K562 (cell line): Measurements from ENCODE around the gene HLA-B. TPM values are rescaled to one million over a fixed set of nuclear protein-coding genes. Genes with fewer than 3 reads are reported as not detected.

Source experiments
- ARID3B ChIP-seq: fragments of 250-450 bp; sonication (Bioruptor Pico); IDR thresholded peaks from 2 replicates; pipeline ENCODE4 v1.4.0; 2020; ENCODE audit warnings: borderline replicate concordance
- ARNT ChIP-seq, 2 experiments: fragments of 450-650 bp; IDR thresholded peaks; 2 replicates each; pipeline ENCODE4 v1.6.1; 2016; ENCODE audit warnings: mild to moderate bottlenecking in 1 of 2
- ATF7 ChIP-seq: fragments of 450-650 bp; IDR thresholded peaks from 2 replicates; pipeline ENCODE4 v1.7.1; 2014; ENCODE audit warnings: mild to moderate bottlenecking, moderate library complexity
- CBX1 ChIP-seq: sonication (generic); IDR thresholded peaks from 2 replicates; pipeline ENCODE4 v1.6.1; 2016; ENCODE audit warnings: antibody characterized with exemption, low read depth, mild to moderate bottlenecking
- CHCHD3 ChIP-seq: fragments of 250-450 bp; sonication (Bioruptor Pico); IDR thresholded peaks from 2 replicates; pipeline ENCODE4 v2.1.2; 2022; ENCODE audit warnings: mild to moderate bottlenecking
- FOXJ3 ChIP-seq: sonication (generic); formaldehyde crosslinking; IDR thresholded peaks from 2 replicates; pipeline ENCODE4 v1.4.0; 2020; ENCODE audit warnings: mild to moderate bottlenecking, missing genetic modification reagents
- GMEB1 ChIP-seq: fragments of 250-450 bp; sonication (Bioruptor Pico); IDR thresholded peaks from 2 replicates; pipeline ENCODE4 v1.4.0; 2020; ENCODE audit warnings: mild to moderate bottlenecking
- L3MBTL2 ChIP-seq: fragments of 450-650 bp; IDR thresholded peaks from 2 replicates; pipeline ENCODE4 v1.6.1; 2016; ENCODE audit warnings: mild to moderate bottlenecking, moderate library complexity
- NR1H2 ChIP-seq: sonication (generic); formaldehyde crosslinking; IDR thresholded peaks from 2 replicates; pipeline ENCODE4 v1.4.0; 2020; ENCODE audit warnings: mild to moderate bottlenecking, missing genetic modification reagents
- POLR2H ChIP-seq: IDR thresholded peaks from 2 replicates; pipeline ENCODE4 v1.6.1; 2016; ENCODE audit warnings: missing genetic modification characterization, low read depth, mild to moderate bottlenecking, control low read depth, missing compliant biosample characterization, moderate library complexity
- RB1 ChIP-seq: fragments of 450-650 bp; IDR thresholded peaks from 2 replicates; pipeline ENCODE4 v1.6.1; 2017; ENCODE audit warnings: low read depth, mild to moderate bottlenecking
- RFX5 ChIP-seq: IDR thresholded peaks from 2 replicates; pipeline ENCODE4 v1.6.1; 2011; ENCODE audit warnings: low read depth, mild to moderate bottlenecking, improper control_type of control experiment, low read length
- RHOXF2B ChIP-seq: fragments of 250-450 bp; sonication (Bioruptor Pico); conservative IDR thresholded peaks from 2 replicates; pipeline ENCODE4 v1.5.1; 2021
- RNF2 ChIP-seq: sonication (generic); IDR thresholded peaks from 2 replicates; pipeline ENCODE4 v1.6.1; 2016
- ZBTB7A ChIP-seq: IDR thresholded peaks from 2 replicates; pipeline ENCODE4 v1.6.1; 2011; ENCODE audit warnings: low read depth, mild to moderate bottlenecking, low read length, moderate library complexity, borderline replicate concordance; ENCODE audit not compliant: control insufficient read depth
- ZNF408 ChIP-seq: fragments of 250-450 bp; sonication (Bioruptor Pico); IDR thresholded peaks from 2 replicates; pipeline ENCODE4 v1.4.0; 2020; ENCODE audit warnings: low read depth, mild to moderate bottlenecking, moderate library complexity
- ZNF717 ChIP-seq: fragments of 250-450 bp; sonication (Bioruptor Pico); IDR thresholded peaks from 2 replicates; pipeline ENCODE4 v1.5.0; 2021
- ZNF77 ChIP-seq: fragments of 250-450 bp; sonication (Bioruptor Pico); IDR thresholded peaks from 2 replicates; pipeline ENCODE4 v1.5.0; 2020
- polyA plus RNA-seq, 8 experiments: library from polyadenylated mRNA; depleted of rRNA in 4 of 8; stranded (reverse) in 5 of 8; unstranded in 3 of 8; fragments of >200 nt; fragmentation: Nextera tagmentation in 2 of 8; fragmentation: Illumina TruSeq in 1 of 8; extraction: Ambion mirVana in 2 of 8; extraction: Trizol in 1 of 8; gene quantifications; 2 replicates each; pipeline versions ENCODE4 v1.2.1 to v1.2.3, GENCODE V29; 2011 to 2014; ENCODE audit warnings: inconsistent platforms in 1 of 8, missing spikeins in 1 of 8
- total RNA-seq, 7 experiments: library from RNA; depleted of rRNA in 6 of 7; stranded (reverse); fragments of >200 nt in 6 of 7; fragmentation: Illumina TruSeq in 2 of 7; extraction: Trizol in 2 of 7; gene quantifications; 2 replicates each; pipeline versions ENCODE4 v1.2.1 to v1.2.3, GENCODE V29; 2011 to 2021; ENCODE audit warnings: low replicate concordance in 1 of 7
- TF ChIP-seq, protein P1 (sequence below): fragments of 250-450 bp; sonication (Bioruptor Pico); IDR thresholded peaks from 2 replicates; pipeline ENCODE4 v1.9.0; 2021; ENCODE audit warnings: mild to moderate bottlenecking
- TF ChIP-seq, protein P2 (sequence below): fragments of 250-450 bp; sonication (Bioruptor Pico); IDR thresholded peaks from 2 replicates; pipeline ENCODE4 v1.5.0; 2020; ENCODE audit warnings: mild to moderate bottlenecking, borderline replicate concordance
- TF ChIP-seq, protein P3 (sequence below): fragments of 250-450 bp; sonication (Bioruptor Pico); IDR thresholded peaks from 2 replicates; pipeline ENCODE4 v1.9.0; 2021; ENCODE audit warnings: mild to moderate bottlenecking, inconsistent platforms

The HLA-B gene
- total and polyA plus RNA-seq, 9 of the 15 experiments (the other 6 are each of a cell fraction or from before 2014, with no cell fraction given): 0.07 to 9.7 (median 0.65) TPM; not detected in 2

DNA sequence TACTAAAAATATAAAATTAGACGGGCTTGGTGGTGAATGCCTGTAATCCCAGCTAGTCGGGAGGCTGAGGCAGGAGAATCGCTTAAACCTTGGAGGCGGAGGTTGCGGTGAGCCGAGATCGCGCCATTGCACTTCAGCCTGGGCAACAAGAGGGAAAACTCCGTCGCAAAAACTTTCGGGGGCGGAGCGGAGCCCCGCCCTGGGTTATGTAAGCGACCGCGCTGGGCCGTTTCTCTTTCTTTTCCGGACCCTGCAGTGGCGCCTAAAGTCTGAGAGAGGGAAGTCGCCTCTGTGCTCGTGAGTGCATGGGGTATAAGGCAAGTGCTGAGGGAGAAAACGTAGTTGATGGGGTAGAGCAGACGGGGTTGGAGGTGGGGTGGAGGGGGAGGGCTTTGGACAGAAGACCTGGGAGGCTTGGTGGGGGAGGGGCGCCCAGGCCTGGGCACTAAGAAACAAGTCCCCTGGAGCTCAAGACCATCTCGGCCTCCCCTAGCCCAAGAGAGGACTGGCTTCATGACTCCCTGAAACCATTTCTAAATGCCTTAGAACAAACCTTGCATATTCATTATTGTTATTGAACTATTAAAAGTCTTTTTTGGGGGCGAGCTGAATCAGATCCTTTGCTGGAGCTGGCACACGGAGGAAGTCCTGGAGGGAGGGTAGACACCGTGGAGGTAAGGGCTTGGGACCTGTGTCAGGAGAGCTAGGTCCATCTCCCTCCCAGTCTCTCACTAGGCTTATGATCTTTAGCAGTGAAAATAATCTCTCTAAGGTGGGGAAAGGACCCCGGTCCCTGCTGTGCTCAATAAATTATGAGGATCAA is 43.7 kb upstream of the HLA-B start (continued):
- TF ChIP-seq ARID3B (CRISPR knock-in tag) (no peak), ARNT (IDR thresholded peaks at IDR 0.05) (no peak; a peak in 1 of 4 replicates), ATF7 (peak; percentile 31; the same call in 1 of the 2 replicates), ZNF77 (no peak), RHOXF2B (CRISPR knock-in tag) (no peak), POLR2H (peak; percentile 65), L3MBTL2 (peak; percentile 34; the same call in 1 of the 2 replicates), CBX1 (peak; percentile 54; the same call in 1 of the 2 replicates), GMEB1 (CRISPR knock-in tag) (no peak), RNF2 (peak; percentile 39; the same call in 1 of the 2 replicates), ZNF717 (CRISPR knock-in tag) (no peak), ZNF408 (no peak), FOXJ3 (CRISPR knock-in tag) (no peak), CHCHD3 (CRISPR knock-in tag) (no peak), RFX5 (0 out of 2 replicates have a peak, but pooled peaks have one; percentile 36), NR1H2 (CRISPR knock-in tag) (no peak), ZBTB7A (peak; percentile 48; the same call in 1 of the 2 replicates), RB1 (peak; percentile 43; the same call in 1 of the 2 replicates)
- TF ChIP-seq, protein P1, sequence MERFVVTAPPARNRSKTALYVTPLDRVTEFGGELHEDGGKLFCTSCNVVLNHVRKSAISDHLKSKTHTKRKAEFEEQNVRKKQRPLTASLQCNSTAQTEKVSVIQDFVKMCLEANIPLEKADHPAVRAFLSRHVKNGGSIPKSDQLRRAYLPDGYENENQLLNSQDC (CRISPR knock-in tag): no peak
- TF ChIP-seq, protein P2, sequence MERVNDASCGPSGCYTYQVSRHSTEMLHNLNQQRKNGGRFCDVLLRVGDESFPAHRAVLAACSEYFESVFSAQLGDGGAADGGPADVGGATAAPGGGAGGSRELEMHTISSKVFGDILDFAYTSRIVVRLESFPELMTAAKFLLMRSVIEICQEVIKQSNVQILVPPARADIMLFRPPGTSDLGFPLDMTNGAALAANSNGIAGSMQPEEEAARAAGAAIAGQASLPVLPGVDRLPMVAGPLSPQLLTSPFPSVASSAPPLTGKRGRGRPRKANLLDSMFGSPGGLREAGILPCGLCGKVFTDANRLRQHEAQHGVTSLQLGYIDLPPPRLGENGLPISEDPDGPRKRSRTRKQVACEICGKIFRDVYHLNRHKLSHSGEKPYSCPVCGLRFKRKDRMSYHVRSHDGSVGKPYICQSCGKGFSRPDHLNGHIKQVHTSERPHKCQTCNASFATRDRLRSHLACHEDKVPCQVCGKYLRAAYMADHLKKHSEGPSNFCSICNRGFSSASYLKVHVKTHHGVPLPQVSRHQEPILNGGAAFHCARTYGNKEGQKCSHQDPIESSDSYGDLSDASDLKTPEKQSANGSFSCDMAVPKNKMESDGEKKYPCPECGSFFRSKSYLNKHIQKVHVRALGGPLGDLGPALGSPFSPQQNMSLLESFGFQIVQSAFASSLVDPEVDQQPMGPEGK (CRISPR knock-in tag): no peak
- TF ChIP-seq, protein P3, sequence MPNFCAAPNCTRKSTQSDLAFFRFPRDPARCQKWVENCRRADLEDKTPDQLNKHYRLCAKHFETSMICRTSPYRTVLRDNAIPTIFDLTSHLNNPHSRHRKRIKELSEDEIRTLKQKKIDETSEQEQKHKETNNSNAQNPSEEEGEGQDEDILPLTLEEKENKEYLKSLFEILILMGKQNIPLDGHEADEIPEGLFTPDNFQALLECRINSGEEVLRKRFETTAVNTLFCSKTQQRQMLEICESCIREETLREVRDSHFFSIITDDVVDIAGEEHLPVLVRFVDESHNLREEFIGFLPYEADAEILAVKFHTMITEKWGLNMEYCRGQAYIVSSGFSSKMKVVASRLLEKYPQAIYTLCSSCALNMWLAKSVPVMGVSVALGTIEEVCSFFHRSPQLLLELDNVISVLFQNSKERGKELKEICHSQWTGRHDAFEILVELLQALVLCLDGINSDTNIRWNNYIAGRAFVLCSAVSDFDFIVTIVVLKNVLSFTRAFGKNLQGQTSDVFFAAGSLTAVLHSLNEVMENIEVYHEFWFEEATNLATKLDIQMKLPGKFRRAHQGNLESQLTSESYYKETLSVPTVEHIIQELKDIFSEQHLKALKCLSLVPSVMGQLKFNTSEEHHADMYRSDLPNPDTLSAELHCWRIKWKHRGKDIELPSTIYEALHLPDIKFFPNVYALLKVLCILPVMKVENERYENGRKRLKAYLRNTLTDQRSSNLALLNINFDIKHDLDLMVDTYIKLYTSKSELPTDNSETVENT (CRISPR knock-in tag): 0 out of 2 replicates have a peak, but pooled peaks have one; percentile 27
